Chondrocyte (in vitro differentiated cells): ENCODE data around the gene PTPRN2. TPM values are rescaled to one million over a fixed set of nuclear protein-coding genes. Genes with fewer than 3 reads are reported as not detected.
A peak's percentile ranks its signal among the peaks of the same experiment; 100 is the strongest.
"Not testable (repeated sequence)": the region's sequence is repeated elsewhere in the genome, so short reads cannot be mapped to it uniquely, and the experiment has no call there.

Source experiments
- DNase-seq: peaks from one replicate; pipeline ENCODE4 v3.0.0; 2021; ENCODE audit warnings: mixed read lengths, low spot score
- H3K27ac Mint-ChIP-seq: one replicate; pipeline ENCODE4 v1.8.0; 2021; ENCODE audit warnings: mild to moderate bottlenecking, moderate library complexity, mixed read lengths; ENCODE audit not compliant: unreplicated experiment
- H3K27me3 Mint-ChIP-seq: 2 replicates; pipeline ENCODE4 v1.8.0; 2021; ENCODE audit warnings: low read depth, mixed read lengths
- H3K36me3 Mint-ChIP-seq: 2 replicates; pipeline ENCODE4 v1.8.0; 2021; ENCODE audit warnings: low read depth, mixed read lengths
- H3K4me1 Mint-ChIP-seq: 2 replicates; pipeline ENCODE4 v1.8.0; 2021; ENCODE audit warnings: low read depth, mild to moderate bottlenecking, mixed read lengths
- H3K4me3 Mint-ChIP-seq: one replicate; pipeline ENCODE4 v1.8.0; 2021; ENCODE audit warnings: mild to moderate bottlenecking, moderate library complexity, mixed read lengths; ENCODE audit not compliant: unreplicated experiment
- H3K9me3 Mint-ChIP-seq: 2 replicates; pipeline ENCODE4 v1.8.0; 2021; ENCODE audit warnings: low read depth, mixed read lengths
- CTCF ChIP-seq: fragments of 200-600 bp; sonication (generic); IDR thresholded peaks from 2 replicates; pipeline ENCODE4 v1.5.0; 2021; ENCODE audit warnings: antibody characterized with exemption, mild to moderate bottlenecking, moderate library complexity
- total RNA-seq: library from RNA; stranded (reverse); gene quantifications from 3 replicates; pipeline ENCODE4 v1.2.1, GENCODE V29; 2021

Gene PTPRN2
- total RNA-seq, 1 donor from 2014 or later = 0.30 TPM

GRCh38 chr7:158507917-158508316, 79.7 kb downstream of the PTPRN2 start:
- DNase-seq = peak; percentile 77
- Mint-ChIP-seq H3K9me3 (peaks cover 50% of the 10 kb centered on the region), H3K27me3 (peaks cover 4% of the 10 kb centered on the region), H3K36me3 (peaks cover 2% of the 10 kb centered on the region), H3K27ac (no peak overlapping the region), H3K4me1 (no peaks in the 10 kb centered on the region), H3K4me3 (no peak overlapping the region)
- TF ChIP-seq CTCF = no peak

- not testable (repeated sequence) for H3K4me3 Mint-ChIP-seq, H3K4me1 Mint-ChIP-seq, H3K36me3 Mint-ChIP-seq, H3K27me3 Mint-ChIP-seq, H3K27ac Mint-ChIP-seq
- DNase-seq = peak; percentile 62
- peaks cover 43% of the 10 kb centered on the region for H3K9me3 Mint-ChIP-seq
These were observed 80.4 kb downstream of the PTPRN2 start for GRCh38 chr7:158507175-158507574.

GRCh38 chr7:158506626-158507025, 81.0 kb downstream of the PTPRN2 start:
- H3K4me1 Mint-ChIP-seq = no peaks in the 10 kb centered on the region
- peaks cover under 1% of the 10 kb centered on the region for H3K36me3 Mint-ChIP-seq
- peaks cover 37% of the 10 kb centered on the region for H3K9me3 Mint-ChIP-seq
- no peak for TF ChIP-seq CTCF
- DNase-seq = peak; percentile 86
- H3K27ac Mint-ChIP-seq = no peak overlapping the region
- no peak overlapping the region for H3K4me3 Mint-ChIP-seq
- peaks cover 4% of the 10 kb centered on the region for H3K27me3 Mint-ChIP-seq

- TF ChIP-seq CTCF = no peak
- no peak overlapping the region for H3K4me3 Mint-ChIP-seq
- H3K36me3 Mint-ChIP-seq = no peaks in the 10 kb centered on the region
- H3K9me3 Mint-ChIP-seq = peaks cover 28% of the 10 kb centered on the region
- no peaks in the 10 kb centered on the region for H3K4me1 Mint-ChIP-seq
- H3K27me3 Mint-ChIP-seq = peaks cover 4% of the 10 kb centered on the region
- no peak for DNase-seq
- H3K27ac Mint-ChIP-seq = no peak overlapping the region
These were observed 81.9 kb downstream of the PTPRN2 start for GRCh38 chr7:158505683-158506082.

GRCh38 chr7:158502068-158502750, 85.4 kb downstream of the PTPRN2 start:
- H3K36me3 Mint-ChIP-seq = no peaks in the 10 kb centered on the region

More at GRCh38 chr7:158502068-158502750, 85.4 kb downstream of the PTPRN2 start:
- Mint-ChIP-seq H3K27ac (no peak overlapping the region), H3K27me3 (no peaks in the 10 kb centered on the region), H3K4me3 (no peak overlapping the region), H3K4me1 (no peaks in the 10 kb centered on the region), H3K9me3 (peaks cover 8% of the 10 kb centered on the region)
- DNase-seq = no peak
- no peak for TF ChIP-seq CTCF
